ENCODE results near the gene SYNGR3. TPM values are rescaled to one million over a fixed set of nuclear protein-coding genes. Genes with fewer than 3 reads are reported as not detected.
"Not testable (repeated sequence)": the region's sequence is repeated elsewhere in the genome, so short reads cannot be mapped to it uniquely, and the experiment has no call there.

The SYNGR3 gene
- total RNA-seq, 1 donor from 2014 or later, result 0.24 TPM

GRCh38 chr16:1958715-1959268 lies 31.0 kb upstream of the SYNGR3 start:
- DNase-seq, result peak; percentile 56
- Histone ChIP-seq H3K9me3 (no peaks in the 10 kb centered on the region), H3K4me3 (peak overlapping the region; percentile 96)

DNA sequence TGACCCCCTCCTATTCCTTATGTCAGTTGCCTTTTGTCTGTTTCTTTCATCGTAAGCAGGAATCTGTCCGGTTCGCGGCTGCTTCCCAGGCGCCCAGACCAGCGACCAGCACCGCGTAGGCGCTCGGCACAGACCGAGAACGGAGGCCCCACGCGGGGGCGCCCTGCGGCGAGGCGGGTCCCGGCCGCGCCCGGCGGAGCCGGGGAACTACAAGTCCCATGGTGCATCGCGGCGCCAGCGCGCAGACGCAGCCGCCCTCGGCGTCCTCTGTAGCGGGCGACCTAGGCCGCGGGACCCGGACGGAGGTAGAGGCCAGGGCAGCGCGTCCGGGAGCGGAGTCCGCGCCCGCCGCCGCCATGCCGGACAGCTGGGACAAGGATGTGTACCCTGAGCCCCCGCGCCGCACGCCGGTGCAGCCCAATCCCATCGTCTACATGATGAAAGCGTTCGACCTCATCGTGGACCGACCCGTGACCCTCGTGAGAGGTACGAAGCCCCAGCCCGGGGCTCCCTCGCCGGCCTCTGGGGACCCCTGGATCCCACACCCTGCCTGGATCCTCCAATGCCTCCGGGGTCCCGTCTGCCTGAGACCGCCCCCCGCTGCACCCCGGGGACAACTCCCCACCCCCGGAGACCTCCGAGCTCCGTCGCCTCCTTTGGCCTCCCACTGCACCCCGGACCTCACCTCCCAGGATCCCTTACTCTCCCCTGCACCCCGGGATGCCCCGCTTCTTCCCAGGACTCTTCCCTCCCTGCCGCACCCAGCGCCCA lies 30.3 kb upstream of the SYNGR3 start, which contains the start of gene NDUFB10:
TSS of gene NDUFB10 (plus strand) at position 270 of the 771 bp plus-strand sequence. CDS start at position 357, 87 bp downstream.
- Histone ChIP-seq H3K36me3 (peaks cover 26% of the 10 kb centered on the region), H3K4me3 (peak within 1 kb of the TSS; percentile 96), H3K9me3 (no peaks in the 10 kb centered on the region), H3K4me1 (peaks cover 35% of the 10 kb centered on the region), H3K27me3 (ENCODE audit: low read depth) (no peaks in the 10 kb centered on the region), H3K27ac (peak within 1 kb of the TSS; percentile 92)
- intact Hi-C loops (cut with DNase I), result no loop called here
- peak; percentile 95 for DNase-seq
- ATAC-seq, result peak; percentile 96 to 97
- TF ChIP-seq, protein P1, sequence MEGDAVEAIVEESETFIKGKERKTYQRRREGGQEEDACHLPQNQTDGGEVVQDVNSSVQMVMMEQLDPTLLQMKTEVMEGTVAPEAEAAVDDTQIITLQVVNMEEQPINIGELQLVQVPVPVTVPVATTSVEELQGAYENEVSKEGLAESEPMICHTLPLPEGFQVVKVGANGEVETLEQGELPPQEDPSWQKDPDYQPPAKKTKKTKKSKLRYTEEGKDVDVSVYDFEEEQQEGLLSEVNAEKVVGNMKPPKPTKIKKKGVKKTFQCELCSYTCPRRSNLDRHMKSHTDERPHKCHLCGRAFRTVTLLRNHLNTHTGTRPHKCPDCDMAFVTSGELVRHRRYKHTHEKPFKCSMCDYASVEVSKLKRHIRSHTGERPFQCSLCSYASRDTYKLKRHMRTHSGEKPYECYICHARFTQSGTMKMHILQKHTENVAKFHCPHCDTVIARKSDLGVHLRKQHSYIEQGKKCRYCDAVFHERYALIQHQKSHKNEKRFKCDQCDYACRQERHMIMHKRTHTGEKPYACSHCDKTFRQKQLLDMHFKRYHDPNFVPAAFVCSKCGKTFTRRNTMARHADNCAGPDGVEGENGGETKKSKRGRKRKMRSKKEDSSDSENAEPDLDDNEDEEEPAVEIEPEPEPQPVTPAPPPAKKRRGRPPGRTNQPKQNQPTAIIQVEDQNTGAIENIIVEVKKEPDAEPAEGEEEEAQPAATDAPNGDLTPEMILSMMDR (IDR thresholded peaks at IDR 0.05), result peak; percentile 81

More at GRCh38 chr16:1958715-1959268, 31.0 kb upstream of the SYNGR3 start:
- peak; percentile 4 to 18 for ATAC-seq
- TF ChIP-seq, protein P1 (IDR thresholded peaks at IDR 0.05), result no peak
- intact Hi-C loops (cut with DNase I), result no loop called here
- Histone ChIP-seq H3K27ac (peak overlapping the region; percentile 92), H3K36me3 (peaks cover 26% of the 10 kb centered on the region), H3K4me1 (peaks cover 32% of the 10 kb centered on the region), H3K27me3 (ENCODE audit: low read depth) (no peaks in the 10 kb centered on the region)

DNA sequence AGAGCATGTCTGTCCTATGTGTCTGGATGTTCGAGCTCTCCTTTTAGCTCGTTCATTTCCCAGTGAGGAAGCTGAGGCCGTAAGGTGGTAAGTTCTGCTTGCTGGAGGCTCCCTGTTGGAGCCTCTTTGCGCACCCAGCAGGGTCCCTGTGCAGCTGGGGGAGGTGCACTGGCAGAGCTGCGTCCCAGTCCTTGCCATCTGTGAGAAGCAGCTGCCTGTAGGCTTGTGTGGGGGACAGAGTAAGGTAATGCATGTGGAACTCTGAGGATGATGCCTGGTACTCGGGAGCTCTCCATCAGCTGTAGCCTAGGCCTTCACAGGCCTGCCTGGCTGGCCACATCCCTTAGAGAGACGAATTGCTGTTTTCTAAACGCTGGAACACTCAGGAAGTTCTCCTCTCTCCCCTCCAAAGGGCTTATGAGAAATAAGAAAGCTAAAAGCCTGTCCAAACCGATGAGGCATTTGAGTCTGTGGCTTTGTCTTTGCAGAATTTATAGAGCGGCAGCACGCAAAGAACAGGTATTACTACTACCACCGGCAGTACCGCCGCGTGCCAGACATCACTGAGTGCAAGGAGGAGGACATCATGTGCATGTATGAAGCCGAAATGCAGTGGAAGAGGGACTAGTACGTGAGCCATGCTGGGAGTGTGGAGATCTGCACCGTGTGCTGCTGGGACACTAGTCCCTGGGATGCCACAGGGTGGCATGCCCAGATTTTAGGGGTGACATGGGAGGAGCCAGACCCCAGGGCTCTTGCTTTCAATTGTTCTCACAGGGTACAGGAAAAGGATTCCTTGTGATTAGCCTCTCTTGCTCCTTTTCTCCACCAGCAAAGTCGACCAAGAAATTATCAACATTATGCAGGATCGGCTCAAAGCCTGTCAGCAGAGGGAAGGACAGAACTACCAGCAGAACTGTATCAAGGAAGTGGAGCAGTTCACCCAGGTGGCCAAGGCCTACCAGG lies 28.8 kb upstream of the SYNGR3 start:
- Histone ChIP-seq H3K36me3 (peaks cover 26% of the 10 kb centered on the region), H3K4me1 (peaks cover 43% of the 10 kb centered on the region), H3K27me3 (ENCODE audit: low read depth) (no peaks in the 10 kb centered on the region), H3K27ac (peak overlapping the region; percentile 18), H3K9me3 (no peaks in the 10 kb centered on the region), H3K4me3 (peak overlapping the region; percentile 96)
- DNase-seq (peak; percentile 39), ATAC-seq (no peak)
- intact Hi-C loops (cut with DNase I), result no loop called here
- TF ChIP-seq, protein P1 (IDR thresholded peaks at IDR 0.05), result no peak

- Histone ChIP-seq H3K27me3 (ENCODE audit: low read depth) (no peaks in the 10 kb centered on the region), H3K4me3 (no peak overlapping the region), H3K36me3 (peaks cover 26% of the 10 kb centered on the region), H3K9me3 (no peaks in the 10 kb centered on the region), H3K4me1 (peaks cover 46% of the 10 kb centered on the region), H3K27ac (no peak overlapping the region)
- TF ChIP-seq, protein P1 (IDR thresholded peaks at IDR 0.05), result no peak
- intact Hi-C loops (cut with DNase I), result no loop called here
- DNase-seq (no peak), ATAC-seq (no peak)
Observed at GRCh38 chr16:1961651-1962067, 28.1 kb upstream of the SYNGR3 start.

GRCh38 chr16:1962161-1963153 lies 27.3 kb upstream of the SYNGR3 start:
- peaks cover 26% of the 10 kb centered on the region for H3K36me3 ChIP-seq
- DNase-seq, result not testable (repeated sequence)

More at GRCh38 chr16:1962161-1963153, 27.3 kb upstream of the SYNGR3 start:
- ATAC-seq; H3K9me3 ChIP-seq; H3K27ac ChIP-seq; H3K4me3 ChIP-seq; intact Hi-C loops (cut with DNase I); H3K27me3 ChIP-seq (ENCODE audit: low read depth): not testable (repeated sequence)
- H3K4me1 ChIP-seq, result peaks cover 46% of the 10 kb centered on the region
